DLD1 (cell line): ENCODE data around the gene MAP2K4.
"Not testable (repeated sequence)": the region's sequence is repeated elsewhere in the genome, so short reads cannot be mapped to it uniquely, and the experiment has no call there.

ENCODE experiments used
- in situ Hi-C: cut with HindIII; loops from 2 replicates; pipeline ENCODE4 v1.10.0; 2017; ENCODE audit warnings: low sequenced_read_pairs

MAP2K4 gene

GRCh38 chr17:12020642-12021622 lies at the start of gene MAP2K4:
MAP2K4 (plus strand) TSS chr17:12020877; CDS start chr17:12020887, 10 bp downstream.
- in situ Hi-C loops = no loop called here

- in situ Hi-C loops = not testable (repeated sequence)
Measured at GRCh38 chr17:11972741-11973140, 47.9 kb upstream of the MAP2K4 start.

GRCh38 chr17:11979795-11980194 lies 40.9 kb upstream of the MAP2K4 start:
- in situ Hi-C loops = no loop called here

DNA sequence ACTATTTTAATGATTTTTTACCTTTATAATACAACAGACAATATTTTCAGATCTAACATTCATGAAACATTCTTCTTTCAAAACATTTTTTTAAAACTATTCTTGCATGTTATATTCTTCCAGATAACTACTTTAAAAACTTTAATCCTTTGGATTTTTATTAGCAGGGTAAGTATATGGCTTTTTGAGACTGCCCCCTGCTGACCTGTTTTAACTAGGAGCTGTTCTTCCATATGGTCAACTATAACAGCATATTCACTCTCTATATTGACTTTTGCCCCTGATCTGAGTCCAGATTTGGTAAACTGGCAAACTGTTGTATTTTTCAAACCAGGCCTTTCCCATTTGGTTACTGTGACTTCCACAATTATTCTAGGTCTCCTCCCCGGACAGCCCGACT lies 39.9 kb upstream of the MAP2K4 start:
- in situ Hi-C loops = no loop called here

GRCh38 chr17:11981862-11982261 lies 38.8 kb upstream of the MAP2K4 start:
- in situ Hi-C loops = no loop called here

DNA sequence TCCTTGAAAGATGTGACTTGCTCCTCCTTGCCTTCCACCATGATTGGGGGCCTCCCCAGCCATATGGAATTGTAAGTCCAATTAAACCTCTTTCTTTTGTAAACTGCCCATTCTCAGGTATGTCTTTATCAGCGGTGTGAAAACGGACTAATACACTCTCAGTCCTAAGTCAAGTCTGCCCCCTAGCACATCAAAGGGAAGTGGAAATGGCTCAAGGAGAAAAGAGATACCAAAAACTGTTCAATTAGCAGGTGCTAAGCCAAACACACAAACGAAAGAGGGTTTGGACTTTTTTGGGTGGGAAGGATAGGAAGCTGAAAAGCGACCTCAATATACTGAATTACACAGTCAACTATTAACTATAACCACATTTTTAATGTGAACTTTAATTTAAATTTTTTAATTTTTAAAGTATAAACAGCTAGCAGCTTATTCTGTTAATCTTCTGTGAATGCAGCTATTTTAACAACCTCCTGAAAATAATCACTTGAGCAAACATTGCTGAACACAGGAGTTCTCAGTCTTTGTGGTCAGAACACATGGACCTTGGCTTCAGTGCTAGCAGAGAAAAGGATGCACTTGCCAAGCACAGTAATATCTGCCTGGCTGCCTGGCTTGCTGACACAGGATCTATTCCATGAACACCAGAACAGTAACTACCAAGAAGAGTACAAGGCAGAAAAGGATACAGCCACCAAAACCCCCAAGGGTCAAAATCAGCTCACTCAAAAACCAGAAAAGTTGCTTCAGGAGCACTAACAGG lies 34.3 kb upstream of the MAP2K4 start:
- in situ Hi-C loops = no loop called here

DNA sequence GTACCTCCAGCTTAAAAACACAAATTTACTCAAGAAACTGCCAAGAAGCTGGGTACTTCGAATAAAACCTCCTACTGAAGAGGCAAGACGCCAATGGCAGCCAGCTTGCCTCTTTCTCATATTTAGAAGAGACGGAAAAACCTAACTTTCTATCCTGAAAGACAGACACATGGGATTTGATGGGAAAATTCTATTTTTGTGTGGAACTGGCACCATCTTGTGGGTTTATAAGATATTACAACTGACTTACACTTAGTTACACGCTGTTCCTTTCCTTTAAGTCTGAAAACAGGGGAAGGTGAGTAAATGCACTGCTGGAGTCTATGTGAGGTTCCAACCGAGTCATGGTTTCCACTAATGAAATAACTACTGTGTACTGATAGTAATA lies 33.7 kb upstream of the MAP2K4 start:
- in situ Hi-C loops = no loop called here

GRCh38 chr17:11990363-11990983 lies 30.2 kb upstream of the MAP2K4 start:
- in situ Hi-C loops = no loop called here

GRCh38 chr17:11991461-11991860 lies 29.2 kb upstream of the MAP2K4 start:
- in situ Hi-C loops = no loop called here

- in situ Hi-C loops = no loop called here
Measured at GRCh38 chr17:11996722-11997146, 23.9 kb upstream of the MAP2K4 start.

DNA sequence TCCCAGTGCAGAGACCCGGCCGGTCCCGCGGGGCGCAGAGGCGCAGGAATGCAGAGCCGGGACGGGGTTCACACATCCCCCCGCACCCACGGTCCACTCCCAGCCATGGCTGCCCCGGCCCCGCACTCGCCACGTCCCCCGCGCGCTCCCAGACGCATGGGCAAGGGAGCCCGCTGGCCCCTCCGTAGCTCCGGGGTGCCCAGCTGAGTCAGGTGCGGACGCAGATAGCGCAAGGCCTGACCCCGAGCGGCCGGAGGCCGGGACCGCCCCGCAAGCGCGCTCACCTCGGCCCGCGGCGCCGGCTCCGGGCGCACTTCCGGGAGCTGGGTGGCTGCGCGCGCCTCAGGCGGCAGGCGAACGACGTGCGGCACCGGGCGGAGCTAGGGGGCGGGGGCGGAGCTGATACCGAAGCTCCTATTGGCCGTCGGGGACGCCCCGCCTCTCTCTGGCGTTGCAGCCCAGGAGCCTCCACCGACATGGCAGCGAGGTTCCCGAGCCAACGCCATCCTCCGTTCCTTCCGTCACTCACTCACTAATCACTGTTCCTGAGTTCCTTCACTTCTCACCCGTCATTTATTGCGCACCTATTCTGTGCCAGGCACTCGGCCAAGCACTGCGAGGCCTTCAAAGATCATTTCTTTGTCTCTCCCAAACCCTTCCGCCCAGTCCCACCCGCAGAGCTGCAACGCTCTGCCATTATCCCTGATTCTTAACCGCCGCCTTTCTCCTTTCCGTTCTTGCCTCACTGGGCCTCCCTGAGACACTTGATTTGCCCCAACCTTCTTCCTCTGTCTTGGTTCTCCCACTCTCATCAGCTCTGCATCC lies 23.3 kb upstream of the MAP2K4 start, which contains the start of gene ZNF18:
Gene ZNF18, minus strand, starts transcription at position 329 of the 825 bp plus-strand sequence. CDS start 4,646 bp downstream, outside the sequence.
- in situ Hi-C loops = no loop called here

DNA sequence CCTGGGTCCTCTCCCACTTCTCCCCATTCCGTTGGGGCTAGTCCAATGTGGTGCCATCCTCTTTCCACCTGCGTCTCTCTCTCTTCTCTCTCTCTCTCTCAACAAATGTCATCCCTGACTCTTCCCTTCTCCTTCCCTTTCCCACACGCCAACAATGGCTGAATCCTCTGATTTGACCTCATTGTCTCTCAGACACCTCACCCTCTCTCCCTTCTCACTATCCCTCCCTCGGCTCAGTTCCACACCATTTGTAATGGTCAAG lies 22.8 kb upstream of the MAP2K4 start:
- in situ Hi-C loops = no loop called here

DNA sequence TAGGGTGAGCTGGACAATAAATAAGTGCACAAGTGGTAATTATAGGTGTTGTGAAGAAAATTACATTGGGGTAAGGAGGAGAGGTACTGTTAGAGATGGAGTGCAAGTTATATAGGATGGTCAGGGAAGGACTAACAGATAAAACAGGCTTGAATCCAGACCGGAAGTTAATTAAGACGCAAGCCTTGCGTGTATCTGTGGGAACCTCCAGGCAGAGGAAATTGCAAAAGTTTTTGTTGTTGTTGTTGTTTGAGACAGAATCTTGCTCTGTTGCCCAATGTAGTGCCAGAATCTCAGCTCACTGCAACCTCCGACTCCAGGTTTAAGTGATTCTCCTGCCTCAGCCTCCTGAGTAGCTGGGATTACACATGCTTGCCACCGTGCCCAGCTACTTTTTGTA lies 21.0 kb upstream of the MAP2K4 start:
- in situ Hi-C loops = no loop called here

GRCh38 chr17:12007466-12007865 lies 13.2 kb upstream of the MAP2K4 start:
- in situ Hi-C loops = no loop called here

- in situ Hi-C loops = no loop called here
Measured at GRCh38 chr17:12021623-12022140, 1.0 kb downstream of the MAP2K4 start.

GRCh38 chr17:12022310-12022709 lies 1.6 kb downstream of the MAP2K4 start:
- in situ Hi-C loops = no loop called here

- in situ Hi-C loops = no loop called here
Measured at GRCh38 chr17:12024327-12024726, 3.6 kb downstream of the MAP2K4 start.

DNA sequence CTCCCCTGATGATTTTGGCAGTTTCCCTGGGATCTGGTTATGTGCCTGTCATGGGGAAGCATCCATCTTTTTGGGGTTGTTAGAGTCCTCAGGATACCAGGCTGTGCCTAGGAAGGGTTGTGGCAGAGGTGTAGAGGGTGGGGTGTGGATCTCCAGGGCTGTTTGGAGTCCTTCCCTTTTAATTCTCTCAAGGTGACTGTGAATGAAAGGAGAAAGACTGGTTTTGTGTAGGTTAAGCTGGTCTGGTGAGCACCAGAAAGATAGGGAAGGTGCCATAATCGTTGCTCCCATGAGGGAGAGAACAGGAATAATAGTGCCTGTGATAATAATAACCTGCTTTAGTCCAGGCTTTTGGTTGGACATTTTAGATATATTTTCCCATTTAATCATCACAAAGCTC lies 7.0 kb downstream of the MAP2K4 start:
- in situ Hi-C loops = no loop called here

GRCh38 chr17:12028611-12029010 lies 7.9 kb downstream of the MAP2K4 start:
- in situ Hi-C loops = no loop called here

DNA sequence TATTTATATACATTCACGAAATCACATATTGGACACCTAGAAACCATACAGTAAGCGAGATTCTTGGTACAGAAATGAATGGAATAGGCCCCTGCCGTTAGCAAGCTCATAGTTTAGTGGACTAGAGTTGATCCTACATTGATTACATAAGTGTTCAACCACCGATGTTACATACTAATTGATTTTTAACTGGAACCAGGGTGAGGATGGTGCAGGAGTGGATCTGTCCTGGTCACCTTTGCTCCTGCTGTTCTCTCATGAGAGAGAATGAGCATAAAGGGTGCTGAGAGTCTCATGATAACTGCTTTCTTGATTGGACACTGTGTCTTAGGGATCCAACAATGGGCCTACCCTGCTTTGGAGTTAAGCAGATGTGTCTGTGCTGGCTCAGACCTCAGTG lies 13.9 kb downstream of the MAP2K4 start:
- in situ Hi-C loops = no loop called here
